MCF 10A (cell line): ENCODE data around the gene HERC4. TPM values are rescaled to one million over a fixed set of nuclear protein-coding genes. Genes with fewer than 3 reads are reported as not detected.
"Not testable (repeated sequence)": the region's sequence is repeated elsewhere in the genome, so short reads cannot be mapped to it uniquely, and the experiment has no call there.

Source experiments
- BruUV-seq: library from RNA; stranded (reverse); fragments of 400-500 nt; replicated peaks from 2 replicates; lab custom pipeline; 2021; lab: Mats Ljungman, UMichigan
- CTCF ChIA-PET: fragments of 300-600 bp; sonication (Branson Sonifier 250); formaldehyde crosslinking; extraction: SDS; loops from one replicate; lab custom pipeline; 2021; ENCODE audit warnings: antibody characterized with exemption, inconsistent platforms; lab: Yijun Ruan, JAX
- POLR2A ChIA-PET: fragments of 300-600, 350-650 bp; sonication (Branson Sonifier 250); formaldehyde crosslinking; extraction: SDS; loops from one replicate; lab custom pipeline; 2020; ENCODE audit warnings: antibody characterized with exemption, inconsistent platforms; lab: Yijun Ruan, JAX
- DNase-seq: peaks from one replicate; pipeline ENCODE4 v3.0.0-alpha.2; 2018; ENCODE audit not compliant: unreplicated experiment
- H3K27ac Mint-ChIP-seq: one replicate; pipeline ENCODE4 v1.8.0; 2022; ENCODE audit warnings: mild to moderate bottlenecking, low read depth, mixed read lengths; ENCODE audit not compliant: unreplicated experiment
- H3K27me3 Mint-ChIP-seq: one replicate; pipeline ENCODE4 v1.8.0; 2022; ENCODE audit warnings: mixed read lengths; ENCODE audit not compliant: insufficient read depth, unreplicated experiment
- H3K36me3 Mint-ChIP-seq: one replicate; pipeline ENCODE4 v1.8.0; 2022; ENCODE audit warnings: mild to moderate bottlenecking, moderate library complexity, mixed read lengths; ENCODE audit not compliant: insufficient read depth, unreplicated experiment
- H3K4me1 Mint-ChIP-seq: one replicate; pipeline ENCODE4 v1.8.0; 2022; ENCODE audit warnings: mixed read lengths; ENCODE audit not compliant: insufficient read depth, unreplicated experiment
- H3K4me3 Mint-ChIP-seq: one replicate; pipeline ENCODE4 v1.8.0; 2022; ENCODE audit warnings: mild to moderate bottlenecking, moderate library complexity, mixed read lengths; ENCODE audit not compliant: unreplicated experiment
- H3K9me3 Mint-ChIP-seq: one replicate; pipeline ENCODE4 v1.8.0; 2022; ENCODE audit warnings: mixed read lengths; ENCODE audit not compliant: unreplicated experiment
- CTCF ChIP-seq: fragments of 200-600 bp; IDR thresholded peaks from one replicate; pipeline ENCODE4 v1.8.0; 2022; ENCODE audit warnings: antibody characterized with exemption, mild to moderate bottlenecking; ENCODE audit not compliant: unreplicated experiment
- intact Hi-C: fragments of 100-400 bp; cut with micrococcal nuclease; formaldehyde crosslinking; loops from 2 replicates; pipeline ENCODE4 v1.14.1; 2022
- total RNA-seq: library from RNA; stranded (reverse); gene quantifications from 2 replicates; pipeline ENCODE4 v1.2.3, GENCODE V29; 2022

The HERC4 gene
- total RNA-seq, 1 experiment from 2014 or later: 57.5 TPM

GRCh38 chr10:67883710-67884312 is 191.3 kb downstream of the HERC4 start:
- CTCF ChIA-PET: interaction anchor here (0.9 to 2.1 kb wide), 2 partner anchors 28 to 33 kb away, joined by 3 to 20 read pairs; no protein-coding TSS in a partner anchor
- peaks cover 12% of the 10 kb centered on the region for H3K4me1 Mint-ChIP-seq
- TSS peak; percentile 81 for BruUV-seq
- intact Hi-C loops: loop anchor here (1.0 kb wide), 2 partner anchors 29 to 190 kb away; no protein-coding TSS in a partner anchor
- TF ChIP-seq CTCF: no peak
- DNase-seq: no peak
- H3K4me3 Mint-ChIP-seq: peak overlapping the region; percentile 78
- H3K27ac Mint-ChIP-seq: peak overlapping the region; percentile 95
- H3K27me3 Mint-ChIP-seq: no peaks in the 10 kb centered on the region
- POLR2A ChIA-PET: interaction anchor here (0.6 to 3.3 kb wide), 21 partner anchors 8 to 1964 kb away, joined by 3 to 32 read pairs (median 4); partner anchors contain the start of genes DNAJC12, HNRNPH3 and PBLD
- peaks cover 27% of the 10 kb centered on the region for H3K36me3 Mint-ChIP-seq
- H3K9me3 Mint-ChIP-seq: no peaks in the 10 kb centered on the region

GRCh38 chr10:67878133-67878532 is 196.9 kb downstream of the HERC4 start:
- Mint-ChIP-seq H3K9me3 (no peaks in the 10 kb centered on the region), H3K4me3 (no peak overlapping the region), H3K27me3 (no peaks in the 10 kb centered on the region), H3K36me3 (no peaks in the 10 kb centered on the region), H3K27ac (no peak overlapping the region), H3K4me1 (no peaks in the 10 kb centered on the region)
- intact Hi-C loops: no loop called here
- no peak for TF ChIP-seq CTCF
- no peak for DNase-seq
- ChIA-PET CTCF (interaction anchor here (0.9 kb wide), 1 partner anchor 23 kb away, joined by 3 read pairs; no protein-coding TSS in a partner anchor), POLR2A (no interaction called here)
- BruUV-seq: no TSS peak

- DNase-seq, H3K27me3 Mint-ChIP-seq, BruUV-seq, intact Hi-C loops, H3K27ac Mint-ChIP-seq, POLR2A ChIA-PET, H3K4me3 Mint-ChIP-seq, H3K9me3 Mint-ChIP-seq, H3K36me3 Mint-ChIP-seq, H3K4me1 Mint-ChIP-seq: not testable (repeated sequence)
- CTCF ChIA-PET: interaction anchor here (0.9 kb wide), 1 partner anchor 22 kb away, joined by 3 read pairs; no protein-coding TSS in a partner anchor
These were observed 197.7 kb downstream of the HERC4 start for GRCh38 chr10:67877421-67877820.

GRCh38 chr10:67875340-67876238 is 199.5 kb downstream of the HERC4 start:
- no peak for DNase-seq
- no peak for TF ChIP-seq CTCF
- intact Hi-C loops: no loop called here
- Mint-ChIP-seq H3K27me3 (no peaks in the 10 kb centered on the region), H3K27ac (no peak overlapping the region), H3K4me1 (no peaks in the 10 kb centered on the region), H3K9me3 (no peaks in the 10 kb centered on the region), H3K4me3 (no peak overlapping the region), H3K36me3 (no peaks in the 10 kb centered on the region)
- CTCF ChIA-PET: interaction anchor here (0.9 kb wide), 1 partner anchor 13 kb away, joined by 4 read pairs; no protein-coding TSS in a partner anchor
- POLR2A ChIA-PET: interaction anchor here (0.6 to 1.2 kb wide), 2 partner anchors 9 to 11 kb away, joined by 3 to 4 read pairs; partner anchors contain the start of gene SIRT1
- no TSS peak for BruUV-seq

Other genes with a start within 250 kb of the HERC4 start
- gene DNAJC12, start 237.1 kb downstream of the HERC4 start, total RNA-seq: 9.5 and 13.8 TPM in 2 replicates
- gene SIRT1, start 190.6 kb downstream of the HERC4 start, total RNA-seq: 17.9 and 23.2 TPM in 2 replicates
- gene MYPN, start 34.2 kb upstream of the HERC4 start, total RNA-seq: 0.22 and 0.37 TPM in 2 replicates
- gene ATOH7, start 156.8 kb upstream of the HERC4 start, total RNA-seq: not detected in 2 replicates